Ectodermal cell (in vitro differentiated cells): ENCODE data around the gene ARF3. TPM values are rescaled to one million over a fixed set of nuclear protein-coding genes. Genes with fewer than 3 reads are reported as not detected.

ENCODE experiments used
- H3K27ac ChIP-seq: 2 replicates; pipeline ENCODE4 v1.7.0; 2013; ENCODE audit warnings: mild to moderate bottlenecking, low read depth, low read length; ENCODE audit not compliant: insufficient read depth, poor library complexity, severe bottlenecking
- H3K27me3 ChIP-seq: 2 replicates; pipeline ENCODE4 v1.7.0; 2013; ENCODE audit warnings: mild to moderate bottlenecking, low read length; ENCODE audit not compliant: insufficient read depth, control insufficient read depth, poor library complexity, severe bottlenecking
- H3K36me3 ChIP-seq: one replicate; pipeline ENCODE4 v1.7.0; 2013; ENCODE audit warnings: low read length; ENCODE audit not compliant: control insufficient read depth, insufficient read depth
- H3K4me1 ChIP-seq: one replicate; pipeline ENCODE4 v1.7.0; 2013; ENCODE audit warnings: low read length; ENCODE audit not compliant: control insufficient read depth, insufficient read depth
- H3K4me3 ChIP-seq: 2 replicates; pipeline ENCODE4 v1.7.0; 2013; ENCODE audit warnings: low read depth, low read length, control low read depth; ENCODE audit not compliant: insufficient read depth
- H3K9me3 ChIP-seq: 2 replicates; pipeline ENCODE4 v1.7.0; 2013; ENCODE audit warnings: mild to moderate bottlenecking, low read length, moderate library complexity; ENCODE audit not compliant: control insufficient read depth
- WGBS, 2 experiments: methylation state at CpG; one replicate each; pipeline ENCODE4 v1.1.7; 2013; ENCODE audit warnings: missing lambda C conversion rate in 2 of 2; 5-methylcytosine and 5-hydroxymethylcytosine counted together
- polyA plus RNA-seq, 4 experiments: library from polyadenylated mRNA; stranded (reverse); fragments of 50-300 nt; gene quantifications; one replicate each; pipeline ENCODE4 v1.2.3, GENCODE V29; 2013

The ARF3 gene
- polyA plus RNA-seq (2013, experiment 1 of 4), result 277 TPM
- polyA plus RNA-seq (2013, experiment 2 of 4), result 276 TPM
- 131 TPM for polyA plus RNA-seq (2013, experiment 3 of 4)
- 157 TPM for polyA plus RNA-seq (2013, experiment 4 of 4)

DNA sequence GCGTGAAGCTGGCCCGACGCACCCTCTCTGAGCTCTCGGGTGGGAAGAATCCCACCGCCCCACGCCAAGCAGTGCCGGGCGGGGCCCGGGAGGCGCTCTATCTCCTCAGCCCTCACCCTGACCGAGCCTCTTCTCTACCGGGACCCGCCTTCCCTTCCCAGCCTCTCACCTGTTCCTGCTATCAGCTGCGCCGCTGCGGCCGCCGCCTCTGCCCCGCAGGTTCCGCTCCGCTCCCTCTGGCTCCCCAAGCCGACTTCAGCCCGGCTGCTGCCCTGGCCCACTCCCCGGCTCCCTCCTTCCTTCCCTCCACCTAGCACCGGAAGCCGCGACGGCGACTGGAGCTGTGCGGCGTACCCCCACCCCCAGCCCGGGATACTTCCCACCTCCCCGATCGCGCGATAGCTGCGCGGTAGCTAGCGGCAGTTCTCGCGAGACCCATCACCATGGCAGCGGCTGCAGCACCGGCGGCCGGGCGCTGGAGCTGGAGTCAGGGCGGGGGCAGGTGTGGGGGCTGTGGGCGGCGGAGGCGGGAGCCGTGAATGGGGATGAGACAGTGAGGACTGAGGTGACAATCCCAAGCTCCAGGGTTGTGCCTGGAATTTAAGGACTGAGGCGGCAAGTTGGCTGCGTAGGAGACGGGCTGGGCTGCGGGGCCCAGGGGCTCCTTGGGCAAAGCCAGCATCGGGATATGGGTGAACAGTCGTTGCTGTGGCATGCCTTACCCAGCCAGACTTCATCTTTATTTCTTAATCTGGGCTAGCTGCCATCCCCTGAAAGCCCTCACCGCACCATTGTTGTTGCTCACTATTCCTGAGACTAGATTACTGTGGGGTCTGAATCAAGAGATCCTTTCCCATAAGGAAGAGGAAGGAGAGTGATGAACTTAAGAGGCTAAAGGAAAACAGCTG, at the start of gene ARF3:
Gene ARF3, minus strand, starts transcription at position 347 of the 908 bp plus-strand sequence. CDS start 16,392 bp downstream, outside the sequence.
- peak within 1 kb of the TSS; percentile 96 for H3K4me3 ChIP-seq
- H3K27ac ChIP-seq, result peak within 1 kb of the TSS; percentile 84
- H3K4me1 ChIP-seq, result peaks cover 12% of the 10 kb centered on the region
- H3K36me3 ChIP-seq, result no peaks in the 10 kb centered on the region
- WGBS, 2 experiments, result 0% methylated on average over 58 of the region's 58 CpGs
- H3K9me3 ChIP-seq, result no peaks in the 10 kb centered on the region
- H3K27me3 ChIP-seq, result no peaks in the 10 kb centered on the region

GRCh38 chr12:49000346-49000745, 43.1 kb upstream of the ARF3 start:
- Histone ChIP-seq H3K4me1 (peaks cover 26% of the 10 kb centered on the region), H3K4me3 (no peak overlapping the region), H3K36me3 (no peaks in the 10 kb centered on the region), H3K27ac (no peak overlapping the region), H3K27me3 (peaks cover 53% of the 10 kb centered on the region), H3K9me3 (no peaks in the 10 kb centered on the region)
- WGBS, 2 experiments, result 71 to 86% methylated on average over 2 of the region's 2 CpGs

- H3K27ac ChIP-seq, result no peak within 1 kb of the TSS
Measured at GRCh38 chr12:48999371-49000131, 42.3 kb upstream of the ARF3 start, which contains the start of gene DDN. DDN (minus strand) TSS chr12:48999375; CDS start chr12:48999287, 88 bp downstream.

DNA sequence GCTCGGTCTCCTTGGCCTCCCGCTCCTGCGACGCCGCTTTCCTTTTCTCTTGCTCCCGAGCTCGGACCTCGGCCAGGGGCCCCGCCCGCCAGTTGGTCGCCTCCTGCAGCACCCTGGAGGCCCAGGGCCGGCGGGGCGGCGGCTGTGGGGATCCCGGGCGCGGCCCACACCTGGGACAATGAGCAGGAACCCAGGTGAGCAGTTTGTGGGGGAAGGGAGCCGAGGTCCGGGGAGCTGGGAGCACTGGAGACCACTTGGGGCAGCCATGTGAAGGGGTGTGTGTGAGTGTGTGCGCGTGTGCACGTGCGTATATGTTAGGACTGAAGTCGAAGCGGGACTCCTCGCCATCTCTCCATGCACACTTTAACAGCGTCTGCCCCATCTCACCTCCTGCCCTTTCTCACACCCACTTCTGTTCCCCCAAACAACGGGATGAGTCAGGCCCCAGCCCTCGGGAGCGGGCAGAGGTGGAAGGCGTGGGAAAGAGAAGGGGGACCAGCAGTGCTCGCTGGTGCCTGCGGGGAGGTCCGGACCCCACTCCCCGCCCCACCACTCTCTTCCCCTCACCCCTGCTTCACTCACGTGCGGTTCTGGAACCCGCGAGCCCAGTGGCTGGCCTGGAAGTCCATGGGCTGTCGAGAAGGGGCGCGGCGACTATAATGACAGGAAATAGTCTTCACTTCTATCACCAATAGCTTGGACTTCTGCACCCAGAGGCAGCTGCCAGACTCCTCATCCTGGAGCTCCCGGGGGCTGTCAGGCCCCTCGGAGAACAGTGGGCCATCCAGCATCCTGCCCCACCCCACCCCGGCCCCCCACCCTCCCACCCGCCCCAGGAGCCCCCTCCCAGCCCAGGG, 41.4 kb upstream of the ARF3 start:
- Histone ChIP-seq H3K27me3 (peaks cover 70% of the 10 kb centered on the region), H3K27ac (no peak overlapping the region), H3K36me3 (no peaks in the 10 kb centered on the region), H3K4me1 (peaks cover 30% of the 10 kb centered on the region), H3K9me3 (no peaks in the 10 kb centered on the region), H3K4me3 (peak overlapping the region; percentile 58)
- WGBS, 2 experiments, result 1 to 2% methylated on average over 44 to 45 of the region's 48 CpGs

More at GRCh38 chr12:48999371-49000131, 42.3 kb upstream of the ARF3 start, which contains the start of gene DDN:
- H3K9me3 ChIP-seq, result no peaks in the 10 kb centered on the region
- H3K27me3 ChIP-seq, result peaks cover 61% of the 10 kb centered on the region
- H3K4me1 ChIP-seq, result peaks cover 27% of the 10 kb centered on the region
- H3K4me3 ChIP-seq, result peak within 1 kb of the TSS; percentile 58
- no peaks in the 10 kb centered on the region for H3K36me3 ChIP-seq
- WGBS, 2 experiments, result 2 to 4% methylated on average over 30 of the region's 30 CpGs

- Histone ChIP-seq H3K9me3 (no peaks in the 10 kb centered on the region), H3K27ac (no peak overlapping the region), H3K4me3 (peak overlapping the region; percentile 58), H3K36me3 (no peaks in the 10 kb centered on the region), H3K27me3 (peaks cover 78% of the 10 kb centered on the region), H3K4me1 (peaks cover 30% of the 10 kb centered on the region)
- 1% methylated on average over 57 of the region's 57 CpGs for WGBS, 2 experiments
Measured at GRCh38 chr12:48997719-48998496, 40.6 kb upstream of the ARF3 start.

DNA sequence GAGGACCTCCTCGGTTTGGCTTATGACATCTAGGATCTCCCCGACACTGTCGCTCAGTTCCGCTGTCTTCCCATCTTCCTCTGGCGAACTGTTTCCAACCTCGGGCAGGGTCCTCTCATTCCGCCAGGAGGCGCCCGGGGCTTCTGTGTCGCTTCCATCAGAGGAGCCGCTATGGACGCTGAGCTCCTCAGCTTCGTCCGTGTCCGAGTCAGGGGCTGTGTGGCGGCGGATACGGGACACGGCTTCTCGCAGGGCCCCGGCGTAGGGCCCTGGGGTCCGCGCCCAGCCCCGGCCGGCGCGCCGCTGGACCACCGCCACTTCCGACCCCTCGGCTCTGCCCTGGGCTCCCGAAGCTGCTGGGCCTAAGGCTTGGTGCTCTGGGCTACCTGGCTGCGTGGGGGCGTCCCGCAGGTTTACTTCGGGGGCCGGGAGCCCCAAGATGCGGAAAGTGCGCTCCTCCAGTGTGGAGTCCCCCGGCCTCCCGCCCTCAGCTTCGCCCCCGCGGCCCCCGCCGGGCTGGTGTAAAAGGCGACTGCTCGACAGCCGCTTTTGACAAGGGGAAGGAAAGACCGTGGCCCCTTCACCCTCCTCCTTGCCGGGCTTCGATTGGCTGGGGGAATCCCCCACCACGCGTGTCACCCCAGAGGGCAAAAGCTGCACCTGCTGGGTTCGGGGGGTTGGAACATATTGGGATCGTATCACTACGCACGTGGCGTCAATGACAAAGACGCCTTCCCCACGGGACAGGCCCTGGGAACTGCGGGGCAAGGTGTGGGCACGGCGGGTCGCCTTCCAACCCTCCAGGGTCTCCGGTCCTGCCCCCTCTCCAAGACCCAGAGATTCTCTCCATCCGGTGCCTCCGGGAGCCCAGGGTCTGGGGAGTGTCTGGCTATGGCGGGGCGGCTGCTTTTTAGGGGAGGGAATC, 39.8 kb upstream of the ARF3 start:
- H3K4me1 ChIP-seq, result peaks cover 30% of the 10 kb centered on the region
- no peak overlapping the region for H3K27ac ChIP-seq
- 3% methylated on average over 71 of the region's 71 CpGs for WGBS, 2 experiments
- peak overlapping the region; percentile 58 for H3K4me3 ChIP-seq
- H3K9me3 ChIP-seq, result no peaks in the 10 kb centered on the region
- H3K36me3 ChIP-seq, result no peaks in the 10 kb centered on the region
- peaks cover 84% of the 10 kb centered on the region for H3K27me3 ChIP-seq

- Histone ChIP-seq H3K36me3 (no peaks in the 10 kb centered on the region), H3K27me3 (peaks cover 84% of the 10 kb centered on the region), H3K4me1 (peaks cover 32% of the 10 kb centered on the region), H3K4me3 (no peak overlapping the region), H3K9me3 (no peaks in the 10 kb centered on the region), H3K27ac (no peak overlapping the region)
- 9 to 10% methylated on average over 31 to 32 of the region's 32 CpGs for WGBS, 2 experiments
Measured at GRCh38 chr12:48995086-48995879, 38.0 kb upstream of the ARF3 start.
